GM19240 (cell line): ENCODE results near the gene FAM162A.
"Not testable (repeated sequence)": the region's sequence is repeated elsewhere in the genome, so short reads cannot be mapped to it uniquely, and the experiment has no call there.

Experiments used
- DNase-seq: peaks from one replicate; pipeline ENCODE4 v3.0.0; 2011; ENCODE audit warnings: low spot score; ENCODE audit not compliant: insufficient read length

Gene FAM162A

GRCh38 chr3:122383771-122384697, at the start of gene FAM162A:
Gene FAM162A, plus strand, starts transcription at chr3:122384182. Its CDS starts 84 bp downstream, at chr3:122384266.
- peak; percentile 66 for DNase-seq

GRCh38 chr3:122342803-122343202, 41.2 kb upstream of the FAM162A start:
- no peak for DNase-seq

- DNase-seq: no peak
These were observed 40.3 kb upstream of the FAM162A start for GRCh38 chr3:122343654-122344053.

- no peak for DNase-seq
These were observed 34.8 kb upstream of the FAM162A start for GRCh38 chr3:122349171-122349570.

- DNase-seq: no peak
These were observed 33.1 kb upstream of the FAM162A start for GRCh38 chr3:122350814-122351418.

- DNase-seq: no peak
These were observed 32.4 kb upstream of the FAM162A start for GRCh38 chr3:122351612-122352011.

GRCh38 chr3:122353215-122353614, 30.8 kb upstream of the FAM162A start:
- DNase-seq: no peak

- no peak for DNase-seq
These were observed 30.0 kb upstream of the FAM162A start for GRCh38 chr3:122353893-122354401.

GRCh38 chr3:122355612-122356011, 28.4 kb upstream of the FAM162A start:
- DNase-seq: no peak

- no peak for DNase-seq
These were observed 27.6 kb upstream of the FAM162A start for GRCh38 chr3:122356402-122356801.

- no peak for DNase-seq
These were observed 25.9 kb upstream of the FAM162A start for GRCh38 chr3:122357828-122358702.

- no peak for DNase-seq
These were observed 25.3 kb upstream of the FAM162A start for GRCh38 chr3:122358703-122359032.

GRCh38 chr3:122362026-122362425, 22.0 kb upstream of the FAM162A start:
- DNase-seq: no peak

GRCh38 chr3:122364490-122364889, 19.5 kb upstream of the FAM162A start:
- no peak for DNase-seq

- no peak for DNase-seq
These were observed 18.9 kb upstream of the FAM162A start for GRCh38 chr3:122365073-122365472.

GRCh38 chr3:122365582-122366378, 18.2 kb upstream of the FAM162A start:
- not testable (repeated sequence) for DNase-seq

- no peak for DNase-seq
These were observed 17.6 kb upstream of the FAM162A start for GRCh38 chr3:122366379-122366749.

- no peak for DNase-seq
These were observed 9.9 kb upstream of the FAM162A start for GRCh38 chr3:122374034-122374433.

- DNase-seq: no peak
These were observed 6.0 kb upstream of the FAM162A start for GRCh38 chr3:122377975-122378374.

GRCh38 chr3:122382888-122383666, 905 bp upstream of the FAM162A start, which contains the start of gene MIX23:
Gene MIX23, minus strand, starts transcription at chr3:122383231. Its CDS starts 7 bp downstream, at chr3:122383224.
- DNase-seq: peak; percentile 53
